Colonic mucosa (tissue), 4 donors: ENCODE measurements around the gene NOL4L. TPM values are rescaled to one million over a fixed set of nuclear protein-coding genes. Genes with fewer than 3 reads are reported as not detected.
"Not testable (repeated sequence)": the region's sequence is repeated elsewhere in the genome, so short reads cannot be mapped to it uniquely, and the experiment has no call there.

ENCODE experiments used
- DNase-seq: peaks from one replicate; pipeline ENCODE4 v3.0.0-alpha.2; 2020
- H3K27ac ChIP-seq: fragments of 200-600 bp; one replicate; pipeline ENCODE4 v1.8.0; 2021
- H3K27me3 ChIP-seq: fragments of 200-600 bp; one replicate; pipeline ENCODE4 v1.8.0; 2021
- H3K36me3 ChIP-seq: fragments of 200-600 bp; one replicate; pipeline ENCODE4 v1.8.0; 2021
- H3K4me1 ChIP-seq: fragments of 200-600 bp; one replicate; pipeline ENCODE4 v1.8.0; 2021; ENCODE audit warnings: mild to moderate bottlenecking
- H3K4me3 ChIP-seq: fragments of 200-600 bp; one replicate; pipeline ENCODE4 v1.8.0; 2021
- H3K9ac ChIP-seq, 2 donors: one replicate each; pipeline ENCODE4 v1.7.0; 2013; ENCODE audit warnings: control low read depth in 2 of 2, low read depth in 2 of 2, low read length in 2 of 2
- H3K9me3 ChIP-seq: fragments of 200-600 bp; one replicate; pipeline ENCODE4 v1.8.0; 2021
- intact Hi-C: fragments of 100-400 bp; cut with DNase I; formaldehyde crosslinking; loops from one replicate; pipeline ENCODE4 v1.14.1; 2022
- total RNA-seq, 2 donors: library from RNA; stranded (reverse); fragmentation: NEBNext Ultra II Directional in 1 of 2; extraction: Animal tissue kit (Norgen Biotek cat#: 25700) in 1 of 2; gene quantifications; one replicate each; pipeline ENCODE4 v1.2.1, GENCODE V29; 2021
- TF ChIP-seq, protein P1 (sequence below): fragments of 200-600 bp; IDR thresholded peaks from one replicate; pipeline ENCODE4 v1.8.0; 2022; ENCODE audit warnings: antibody characterized with exemption, mild to moderate bottlenecking
- donor health status: healthy.
- donor health status: DM: no; HTN: no; CAD: no.
- donor health status: DM: no; HTN: no; CAD: no.

The NOL4L gene
- total RNA-seq, 2 donors from 2014 or later = 54.2 to 58.0 TPM

- Histone ChIP-seq H3K9me3 (no peaks in the 10 kb centered on the region), H3K27ac (no peak overlapping the region), H3K9ac (no peak overlapping the region), H3K4me3 (no peak overlapping the region), H3K27me3 (no peaks in the 10 kb centered on the region), H3K4me1 (no peaks in the 10 kb centered on the region), H3K36me3 (no peaks in the 10 kb centered on the region)
- TF ChIP-seq, protein P1, sequence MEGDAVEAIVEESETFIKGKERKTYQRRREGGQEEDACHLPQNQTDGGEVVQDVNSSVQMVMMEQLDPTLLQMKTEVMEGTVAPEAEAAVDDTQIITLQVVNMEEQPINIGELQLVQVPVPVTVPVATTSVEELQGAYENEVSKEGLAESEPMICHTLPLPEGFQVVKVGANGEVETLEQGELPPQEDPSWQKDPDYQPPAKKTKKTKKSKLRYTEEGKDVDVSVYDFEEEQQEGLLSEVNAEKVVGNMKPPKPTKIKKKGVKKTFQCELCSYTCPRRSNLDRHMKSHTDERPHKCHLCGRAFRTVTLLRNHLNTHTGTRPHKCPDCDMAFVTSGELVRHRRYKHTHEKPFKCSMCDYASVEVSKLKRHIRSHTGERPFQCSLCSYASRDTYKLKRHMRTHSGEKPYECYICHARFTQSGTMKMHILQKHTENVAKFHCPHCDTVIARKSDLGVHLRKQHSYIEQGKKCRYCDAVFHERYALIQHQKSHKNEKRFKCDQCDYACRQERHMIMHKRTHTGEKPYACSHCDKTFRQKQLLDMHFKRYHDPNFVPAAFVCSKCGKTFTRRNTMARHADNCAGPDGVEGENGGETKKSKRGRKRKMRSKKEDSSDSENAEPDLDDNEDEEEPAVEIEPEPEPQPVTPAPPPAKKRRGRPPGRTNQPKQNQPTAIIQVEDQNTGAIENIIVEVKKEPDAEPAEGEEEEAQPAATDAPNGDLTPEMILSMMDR = no peak
- intact Hi-C loops = no loop called here
- DNase-seq = no peak
Measured at GRCh38 chr20:32594204-32594603, 9.1 kb upstream of the NOL4L start.

- DNase-seq, H3K4me3 ChIP-seq, H3K36me3 ChIP-seq, intact Hi-C loops, H3K9ac ChIP-seq, H3K9me3 ChIP-seq, H3K27ac ChIP-seq, H3K27me3 ChIP-seq, H3K4me1 ChIP-seq: not testable (repeated sequence)
Measured at GRCh38 chr20:32592616-32593015, 7.5 kb upstream of the NOL4L start.

DNA sequence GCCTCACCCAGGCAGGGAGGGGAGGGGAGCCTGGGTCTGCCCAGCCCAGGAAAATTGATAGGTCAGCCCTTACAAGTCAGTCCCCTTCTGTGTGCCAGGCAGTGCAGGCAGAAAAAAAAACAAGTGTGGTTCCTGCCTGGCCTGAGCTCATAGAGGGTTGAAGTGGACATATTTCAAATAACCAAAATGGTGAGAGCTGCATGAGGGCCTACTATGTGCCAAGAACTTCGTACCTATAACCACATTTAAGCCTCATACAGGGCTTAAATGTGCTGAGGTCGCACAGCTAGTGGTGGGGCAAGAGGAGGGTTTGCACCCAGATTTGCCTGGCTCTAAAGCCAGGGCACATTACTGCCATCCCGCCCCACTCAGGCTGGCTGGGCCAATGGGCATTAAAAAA, 6.9 kb upstream of the NOL4L start:
- no peak for DNase-seq
- Histone ChIP-seq H3K9me3 (no peaks in the 10 kb centered on the region), H3K4me3 (no peak overlapping the region), H3K27me3 (no peaks in the 10 kb centered on the region), H3K36me3 (no peaks in the 10 kb centered on the region), H3K4me1 (no peaks in the 10 kb centered on the region), H3K27ac (no peak overlapping the region), H3K9ac (no peak overlapping the region)
- TF ChIP-seq, protein P1 = no peak
- intact Hi-C loops = no loop called here

DNA sequence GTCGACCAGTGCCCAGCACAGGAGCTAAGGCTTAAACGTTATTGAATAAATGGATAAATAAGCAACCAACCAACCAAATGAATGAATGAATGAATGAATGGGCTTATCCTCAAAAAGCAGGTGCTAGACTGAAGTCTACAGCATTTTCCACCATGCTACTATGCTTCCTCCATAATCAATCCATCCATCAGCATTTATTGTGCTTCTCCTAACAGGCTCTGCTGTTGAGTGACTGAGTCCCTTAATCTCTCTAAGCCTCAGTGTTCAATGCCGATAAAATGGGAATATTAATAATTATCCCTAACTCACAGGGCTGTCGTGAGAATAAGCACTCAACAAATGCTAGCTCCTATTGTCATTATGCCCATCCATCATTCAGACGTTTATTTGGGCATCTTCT, 4.6 kb upstream of the NOL4L start:
- peaks cover 16% of the 10 kb centered on the region for H3K27me3 ChIP-seq
- intact Hi-C loops = no loop called here
- no peaks in the 10 kb centered on the region for H3K36me3 ChIP-seq
- TF ChIP-seq, protein P1 = no peak
- H3K4me1 ChIP-seq = no peaks in the 10 kb centered on the region
- no peaks in the 10 kb centered on the region for H3K9me3 ChIP-seq
- no peak overlapping the region for H3K9ac ChIP-seq
- H3K27ac ChIP-seq = no peak overlapping the region
- no peak for DNase-seq
- H3K4me3 ChIP-seq = no peak overlapping the region

GRCh38 chr20:32589256-32589655, 4.1 kb upstream of the NOL4L start:
- Histone ChIP-seq H3K27me3 (peaks cover 20% of the 10 kb centered on the region), H3K4me1 (no peaks in the 10 kb centered on the region), H3K27ac (no peak overlapping the region), H3K9me3 (no peaks in the 10 kb centered on the region), H3K9ac (no peak overlapping the region), H3K4me3 (no peak overlapping the region), H3K36me3 (no peaks in the 10 kb centered on the region)
- intact Hi-C loops = no loop called here
- no peak for DNase-seq
- TF ChIP-seq, protein P1 = no peak

- no peak overlapping the region for H3K27ac ChIP-seq
- H3K27me3 ChIP-seq = peaks cover 22% of the 10 kb centered on the region
- TF ChIP-seq, protein P1 = no peak
- no peaks in the 10 kb centered on the region for H3K9me3 ChIP-seq
- H3K9ac ChIP-seq = no peak overlapping the region
- no peak for DNase-seq
- intact Hi-C loops = no loop called here
- no peak overlapping the region for H3K4me3 ChIP-seq
- no peaks in the 10 kb centered on the region for H3K36me3 ChIP-seq
- H3K4me1 ChIP-seq = no peaks in the 10 kb centered on the region
Measured at GRCh38 chr20:32588040-32588439, 2.9 kb upstream of the NOL4L start.
